GM12875 (cell line): ENCODE data around the gene DRAP1.

Source experiments
- H3K4me3 ChIP-seq: one replicate; pipeline ENCODE4 v1.5.1; 2011; ENCODE audit warnings: low read depth, low read length, control low read depth
- CTCF ChIP-seq: IDR thresholded peaks from 2 replicates; pipeline ENCODE4 v1.5.1; 2011; ENCODE audit warnings: low read depth, mild to moderate bottlenecking, control low read depth, inconsistent platforms, low read length, moderate library complexity, borderline replicate concordance; ENCODE audit not compliant: insufficient read depth

The DRAP1 gene

GRCh38 chr11:65895482-65895981 is 23.7 kb upstream of the DRAP1 start:
- no peak for TF ChIP-seq CTCF
- no peak overlapping the region for H3K4me3 ChIP-seq

- H3K4me3 ChIP-seq, result no peak overlapping the region
- TF ChIP-seq CTCF, result no peak
Measured at GRCh38 chr11:65896034-65896999, 22.9 kb upstream of the DRAP1 start.

- no peak overlapping the region for H3K4me3 ChIP-seq
- no peak for TF ChIP-seq CTCF
Measured at GRCh38 chr11:65897020-65897471, 22.2 kb upstream of the DRAP1 start.

GRCh38 chr11:65898656-65899355 is 20.4 kb upstream of the DRAP1 start:
- TF ChIP-seq CTCF, result no peak
- H3K4me3 ChIP-seq, result peak overlapping the region; percentile 53

- H3K4me3 ChIP-seq, result peak overlapping the region; percentile 53
- TF ChIP-seq CTCF, result no peak
Measured at GRCh38 chr11:65899356-65900124, 19.7 kb upstream of the DRAP1 start.

- H3K4me3 ChIP-seq, result peak within 1 kb of the TSS; percentile 53
- TF ChIP-seq CTCF, result no peak
Measured at GRCh38 chr11:65900125-65900898, 18.9 kb upstream of the DRAP1 start, which contains the start of gene FOSL1. Gene FOSL1, minus strand, starts transcription at chr11:65900388. Its CDS starts 49 bp downstream, at chr11:65900339.
